HCT116 (cell line): Measurements from ENCODE around the gene EIF4E2. TPM values are rescaled to one million over a fixed set of nuclear protein-coding genes. Genes with fewer than 3 reads are reported as not detected.

ENCODE experiments used
- ATAC-seq: fragments of 200-7000 bp; cut with Tn5 transposase; 2 replicates; pipeline ENCODE4 v1.9.1; 2020; ENCODE audit warnings: mild to moderate bottlenecking, moderate library complexity
- BruUV-seq: library from RNA; stranded (reverse); fragments of 400-500 nt; replicated peaks from 2 replicates; lab custom pipeline; 2021; lab: Mats Ljungman, UMichigan
- CTCF ChIA-PET: fragments of 300-600 bp; sonication (Branson Sonifier 250); formaldehyde crosslinking; loops from one replicate; lab custom pipeline; 2021; ENCODE audit warnings: antibody characterized with exemption; lab: Charles Lee
- POLR2A ChIA-PET: fragments of 300-600, 350-600 bp; sonication (Branson Sonifier 250); formaldehyde crosslinking; loops from one replicate; lab custom pipeline; 2021; ENCODE audit warnings: antibody characterized with exemption; lab: Charles Lee
- RAD21 ChIA-PET, 2 experiments: fragments of 300-600 bp; sonication (Branson Sonifier 250); formaldehyde crosslinking; loops; one replicate each; lab custom pipeline; 2023; ENCODE audit warnings: low total read pairs in 2 of 2; ENCODE audit not compliant: uncharacterized antibody in 2 of 2, unreplicated experiment in 2 of 2, low non-redundant PET in 1 of 2; lab: Charles Lee
- DNase-seq: peaks from one replicate; pipeline ENCODE4 v3.0.0-alpha.2; 2010; ENCODE audit warnings: low read depth, low spot score
- H2AFZ ChIP-seq: fragments of 200-600 bp; shearing (Covaris generic), sonication (generic); 2 replicates; pipeline ENCODE4 v1.6.1; 2017; ENCODE audit warnings: low read depth, mixed run types, mixed read lengths, antibody characterized with exemption, low read length; ENCODE audit not compliant: poor library complexity, severe bottlenecking
- H3K27ac ChIP-seq: 2 replicates; pipeline ENCODE4 v1.5.1; 2012; ENCODE audit warnings: low read depth, low read length
- H3K27me3 ChIP-seq: fragments of 200-600 bp; sonication (generic); 2 replicates; pipeline ENCODE4 v1.6.1; 2016; ENCODE audit warnings: mixed run types, low read length, mixed read lengths; ENCODE audit not compliant: insufficient read depth
- H3K36me3 ChIP-seq, 2 experiments: fragments of 200-500 bp in 1 of 2; fragments of 200-600 bp in 1 of 2; sonication (Bioruptor generic) in 1 of 2; sonication (generic) in 1 of 2; 2 replicates each; pipeline versions ENCODE4 v1.5.1 to v1.6.1; 2014 to 2016; ENCODE audit warnings: low read length in 2 of 2, inconsistent platforms in 1 of 2, mixed read lengths in 1 of 2, mixed run types in 1 of 2; ENCODE audit not compliant: insufficient read depth in 2 of 2, control insufficient read depth in 1 of 2
- H3K4me1 ChIP-seq, 2 experiments: fragments of 200-600 bp in 1 of 2; sonication (generic) in 1 of 2; 2 replicates each; pipeline versions ENCODE4 v1.5.1 to v1.6.1; 2012 to 2017; ENCODE audit warnings: low read length in 2 of 2, inconsistent platforms in 1 of 2, mild to moderate bottlenecking in 1 of 2, mixed read lengths in 1 of 2, mixed run types in 1 of 2, moderate library complexity in 1 of 2; ENCODE audit not compliant: insufficient read depth in 2 of 2, control insufficient read depth in 1 of 2
- H3K4me2 ChIP-seq: fragments of 200-600 bp; sonication (generic); 2 replicates; pipeline ENCODE4 v1.6.1; 2017; ENCODE audit warnings: mixed run types, low read length, mixed read lengths
- H3K4me3 ChIP-seq, 2 experiments: fragments of 200-600 bp in 1 of 2; sonication (generic) in 1 of 2; replicated peaks in 1 of 2; 2 replicates each; pipeline ENCODE4 v1.5.1; 2011 to 2016; ENCODE audit warnings: low read length in 2 of 2, control low read depth in 1 of 2, low read depth in 1 of 2, mild to moderate bottlenecking in 1 of 2, mixed read lengths in 1 of 2, mixed run types in 1 of 2
- H3K79me2 ChIP-seq: fragments of 200-600 bp; sonication (generic); 2 replicates; pipeline ENCODE4 v1.6.1; 2017; ENCODE audit warnings: mild to moderate bottlenecking, mixed run types, low read length, moderate library complexity, mixed read lengths; ENCODE audit not compliant: insufficient read depth
- H3K9ac ChIP-seq: fragments of 200-600 bp; sonication (generic); 2 replicates; pipeline ENCODE4 v1.6.1; 2016; ENCODE audit warnings: low read length, mixed read lengths
- H3K9me2 ChIP-seq: fragments of 200-600 bp; sonication (generic), shearing (Covaris generic); 2 replicates; pipeline ENCODE4 v1.6.1; 2017; ENCODE audit warnings: mixed run types, mild to moderate bottlenecking, moderate library complexity; ENCODE audit not compliant: insufficient read depth
- H3K9me3 ChIP-seq, 2 experiments: fragments of 200-500 bp in 1 of 2; fragments of 200-600 bp in 1 of 2; sonication (Bioruptor generic) in 1 of 2; sonication (generic) in 1 of 2; 2 replicates each; pipeline ENCODE4 v1.6.1; 2014 to 2017; ENCODE audit warnings: low read length in 2 of 2, mixed read lengths in 2 of 2, inconsistent platforms in 1 of 2, low read depth in 1 of 2, mild to moderate bottlenecking in 1 of 2, mixed run types in 1 of 2, moderate library complexity in 1 of 2; ENCODE audit not compliant: control insufficient read depth in 1 of 2, insufficient read depth in 1 of 2
- H4K20me1 ChIP-seq: fragments of 200-600 bp; sonication (generic), shearing (Covaris generic); 2 replicates; pipeline ENCODE4 v1.6.1; 2017; ENCODE audit warnings: mixed run types, mild to moderate bottlenecking, moderate library complexity; ENCODE audit not compliant: insufficient read depth
- CBX3 ChIP-seq: IDR thresholded peaks from 2 replicates; pipeline ENCODE4 v1.6.1; 2012; ENCODE audit warnings: low read depth
- CEBPB ChIP-seq: IDR thresholded peaks from 2 replicates; pipeline ENCODE4 v1.6.1; 2012; ENCODE audit warnings: low read depth
- ELF1 ChIP-seq: IDR thresholded peaks from 2 replicates; pipeline ENCODE4 v1.6.1; 2012; ENCODE audit warnings: low read depth, borderline replicate concordance
- EZH2phosphoT487 ChIP-seq: fragments of 200-600 bp; IDR thresholded peaks from 2 replicates; pipeline ENCODE4 v1.6.1; 2018; ENCODE audit warnings: antibody characterized with exemption, borderline replicate concordance
- POLR2A ChIP-seq: IDR thresholded peaks from 2 replicates; pipeline ENCODE4 v1.7.0; 2011; ENCODE audit warnings: borderline replicate concordance; ENCODE audit not compliant: insufficient read depth, insufficient read length; ENCODE audit errors: extremely low read depth
- POLR2AphosphoS5 ChIP-seq: IDR thresholded peaks from 2 replicates; pipeline ENCODE4 v1.6.1; 2011; ENCODE audit warnings: mild to moderate bottlenecking, low read depth, low read length, moderate library complexity
- SP1 ChIP-seq: IDR thresholded peaks from 2 replicates; pipeline ENCODE4 v1.6.1; 2012; ENCODE audit warnings: low read depth
- TCF7L2 ChIP-seq: IDR thresholded peaks from 2 replicates; pipeline ENCODE4 v1.7.0; 2011; ENCODE audit warnings: borderline replicate concordance, inconsistent platforms; ENCODE audit not compliant: insufficient read depth, insufficient read length; ENCODE audit errors: extremely low read depth
- YY1 ChIP-seq: IDR thresholded peaks from 2 replicates; pipeline ENCODE4 v1.6.1; 2011; ENCODE audit warnings: low read length, low read depth, moderate library complexity, mild to moderate bottlenecking; ENCODE audit not compliant: insufficient replicate concordance; ENCODE audit errors: extremely low read depth
- ZBTB33 ChIP-seq: IDR thresholded peaks from 2 replicates; pipeline ENCODE4 v1.6.1; 2011; ENCODE audit warnings: mild to moderate bottlenecking, low read length, moderate library complexity; ENCODE audit not compliant: insufficient replicate concordance; ENCODE audit errors: extremely low read depth
- intact Hi-C: fragments of 100-400 bp; cut with micrococcal nuclease; formaldehyde crosslinking; loops from 2 replicates; pipeline ENCODE4 v1.10.0; 2022
- total RNA-seq: library from RNA; stranded (reverse); gene quantifications from one replicate; pipeline ENCODE4 v1.2.1, GENCODE V29; 2021; ENCODE audit not compliant: unreplicated experiment
- TF ChIP-seq, protein P1 (sequence below): IDR thresholded peaks from 2 replicates; pipeline ENCODE4 v1.6.1; 2012
- TF ChIP-seq, protein P2 (sequence below), 3 experiments: fragments of 200-600 bp in 1 of 3; sonication (generic) in 1 of 3; IDR thresholded peaks in 2 of 3; conservative IDR thresholded peaks in 1 of 3; 2 replicates each; pipeline ENCODE4 v1.5.1; 2012 to 2017; ENCODE audit warnings: low read depth in 2 of 3, low read length in 2 of 3, antibody characterized with exemption in 1 of 3, borderline replicate concordance in 1 of 3, control low read depth in 1 of 3, mild to moderate bottlenecking in 1 of 3, mixed read lengths in 1 of 3, mixed run types in 1 of 3, moderate library complexity in 1 of 3; ENCODE audit not compliant: insufficient read depth in 1 of 3

EIF4E2 gene
- total RNA-seq, 1 experiment from 2014 or later = 58.6 TPM

- DNase-seq = no peak
- RAD21 ChIA-PET = no interaction called here
- no peak overlapping the region for H2AFZ ChIP-seq
- H3K36me3 ChIP-seq = no peaks in the 10 kb centered on the region
- intact Hi-C loops = no loop called here
- H3K27ac ChIP-seq = no peak overlapping the region
- H4K20me1 ChIP-seq = no peaks in the 10 kb centered on the region
- H3K9me2 ChIP-seq = no peaks in the 10 kb centered on the region
- H3K4me1 ChIP-seq = no peaks in the 10 kb centered on the region
- TF ChIP-seq POLR2A (no peak), ELF1 (no peak), TCF7L2 (no peak), EZH2phosphoT487 (no peak), YY1 (no peak), POLR2AphosphoS5 (no peak), CBX3 (no peak), SP1 (no peak), ZBTB33 (no peak), CEBPB (no peak)
- TF ChIP-seq, protein P1, sequence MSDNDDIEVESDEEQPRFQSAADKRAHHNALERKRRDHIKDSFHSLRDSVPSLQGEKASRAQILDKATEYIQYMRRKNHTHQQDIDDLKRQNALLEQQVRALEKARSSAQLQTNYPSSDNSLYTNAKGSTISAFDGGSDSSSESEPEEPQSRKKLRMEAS = no peak
- TF ChIP-seq, protein P2, sequence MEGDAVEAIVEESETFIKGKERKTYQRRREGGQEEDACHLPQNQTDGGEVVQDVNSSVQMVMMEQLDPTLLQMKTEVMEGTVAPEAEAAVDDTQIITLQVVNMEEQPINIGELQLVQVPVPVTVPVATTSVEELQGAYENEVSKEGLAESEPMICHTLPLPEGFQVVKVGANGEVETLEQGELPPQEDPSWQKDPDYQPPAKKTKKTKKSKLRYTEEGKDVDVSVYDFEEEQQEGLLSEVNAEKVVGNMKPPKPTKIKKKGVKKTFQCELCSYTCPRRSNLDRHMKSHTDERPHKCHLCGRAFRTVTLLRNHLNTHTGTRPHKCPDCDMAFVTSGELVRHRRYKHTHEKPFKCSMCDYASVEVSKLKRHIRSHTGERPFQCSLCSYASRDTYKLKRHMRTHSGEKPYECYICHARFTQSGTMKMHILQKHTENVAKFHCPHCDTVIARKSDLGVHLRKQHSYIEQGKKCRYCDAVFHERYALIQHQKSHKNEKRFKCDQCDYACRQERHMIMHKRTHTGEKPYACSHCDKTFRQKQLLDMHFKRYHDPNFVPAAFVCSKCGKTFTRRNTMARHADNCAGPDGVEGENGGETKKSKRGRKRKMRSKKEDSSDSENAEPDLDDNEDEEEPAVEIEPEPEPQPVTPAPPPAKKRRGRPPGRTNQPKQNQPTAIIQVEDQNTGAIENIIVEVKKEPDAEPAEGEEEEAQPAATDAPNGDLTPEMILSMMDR (IDR thresholded peaks at IDR 0.05 in 2 of 3, conservative IDR thresholded peaks at IDR 0.05 in 1 of 3; ENCODE audit: borderline replicate concordance in 1 of 3, insufficient read depth in 1 of 3, low read depth in 2 of 3, low read length in 2 of 3) = no peak
- no peaks in the 10 kb centered on the region for H3K79me2 ChIP-seq
- ATAC-seq = no peak
- no TSS peak for BruUV-seq
- no peaks in the 10 kb centered on the region for H3K9me3 ChIP-seq
- H3K9ac ChIP-seq = no peak overlapping the region
- no peak overlapping the region for H3K4me2 ChIP-seq
- H3K4me3 ChIP-seq = no peak overlapping the region
- POLR2A ChIA-PET = no interaction called here
- no peaks in the 10 kb centered on the region for H3K27me3 ChIP-seq
- CTCF ChIA-PET = no interaction called here
These were observed 33.9 kb upstream of the EIF4E2 start for GRCh38 chr2:232516551-232516950.
